Lower leg skin (tissue), 4 donors: ENCODE measurements around the gene EFEMP2. TPM values are rescaled to one million over a fixed set of nuclear protein-coding genes. Genes with fewer than 3 reads are reported as not detected.

Experiments
- DNase-seq, 2 donors: peaks; one replicate each; pipeline ENCODE4 v3.0.0-alpha.2; 2019; ENCODE audit warnings: low spot score in 2 of 2
- H3K4me3 ChIP-seq: fragments of 200-600 bp; sonication (generic); 2 replicates; pipeline ENCODE4 v1.5.1; 2017; ENCODE audit warnings: mild to moderate bottlenecking, low read depth; ENCODE audit not compliant: poor library complexity, severe bottlenecking
- CTCF ChIP-seq, 3 donors: fragments of 450-650 bp; IDR thresholded peaks; one replicate each; pipeline ENCODE4 v1.5.1; 2016; ENCODE audit warnings: antibody characterized with exemption in 3 of 3, mild to moderate bottlenecking in 3 of 3, moderate library complexity in 2 of 3
- POLR2A ChIP-seq, 2 donors: fragments of 450-650 bp; IDR thresholded peaks; one replicate each; pipeline ENCODE4 v1.6.1; 2016 to 2017; ENCODE audit warnings: antibody characterized with exemption in 2 of 2, mild to moderate bottlenecking in 1 of 2, moderate library complexity in 1 of 2
- WGBS, 2 donors: methylation state at CpG; one replicate each; pipeline ENCODE4 v1.1.5; 2018; 5-methylcytosine and 5-hydroxymethylcytosine counted together
- intact Hi-C: fragments of 100-400 bp; cut with DNase I; formaldehyde crosslinking; loops from one replicate; pipeline ENCODE4 v1.15.0; 2023; ENCODE audit warnings: low total_unique reads
- total RNA-seq, 4 donors: library from RNA; depleted of rRNA; stranded (reverse); fragments of >200 nt; gene quantifications; one replicate each; pipeline ENCODE4 v1.1.0, GENCODE V29; 2016

Gene EFEMP2
- total RNA-seq, 4 donors from 2014 or later, result 12.0 to 29.8 (median 16.3) TPM

- WGBS, 2 donors, result 91 to 92% methylated on average over 24 of the region's 24 CpGs
- intact Hi-C loops, result no loop called here
- TF ChIP-seq POLR2A (IDR thresholded peaks at IDR 0.05) (no peak), CTCF (IDR thresholded peaks at IDR 0.05) (no peak)
- H3K4me3 ChIP-seq, result no peak overlapping the region
- no peak for DNase-seq
Measured at GRCh38 chr11:65862941-65863888, 9.4 kb downstream of the EFEMP2 start.

GRCh38 chr11:65862191-65862735 is 10.3 kb downstream of the EFEMP2 start:
- TF ChIP-seq POLR2A (IDR thresholded peaks at IDR 0.05) (no peak), CTCF (IDR thresholded peaks at IDR 0.05) (no peak)
- no peak for DNase-seq
- intact Hi-C loops, result no loop called here
- 74 to 92% methylated on average over 5 of the region's 5 CpGs for WGBS, 2 donors
- H3K4me3 ChIP-seq, result no peak overlapping the region

- TF ChIP-seq POLR2A (IDR thresholded peaks at IDR 0.05) (no peak), CTCF (IDR thresholded peaks at IDR 0.05) (no peak)
- DNase-seq, result no peak
- WGBS, 2 donors, result 79 to 83% methylated on average over 7 to 13 of the region's 13 CpGs
- no peak overlapping the region for H3K4me3 ChIP-seq
- intact Hi-C loops, result no loop called here
Measured at GRCh38 chr11:65861533-65862183, 10.9 kb downstream of the EFEMP2 start.

GRCh38 chr11:65861165-65861505 is 11.5 kb downstream of the EFEMP2 start:
- 6 to 10% methylated on average over 14 of the region's 14 CpGs for WGBS, 2 donors
- peak in 1 of 2 donors; percentile 24 for DNase-seq
- TF ChIP-seq POLR2A (IDR thresholded peaks at IDR 0.05) (no peak), CTCF (IDR thresholded peaks at IDR 0.05) (no peak)
- peak overlapping the region; percentile 49 for H3K4me3 ChIP-seq
- intact Hi-C loops, result no loop called here

GRCh38 chr11:65860278-65861164 is 12.1 kb downstream of the EFEMP2 start, which contains the start of gene MUS81:
Gene MUS81 (plus strand): TSS chr11:65860433. CDS start chr11:65860754, 321 bp downstream.
- WGBS, 2 donors, result 0 to 1% methylated on average over 42 to 44 of the region's 78 CpGs
- intact Hi-C loops, result no loop called here
- DNase-seq, result peak; percentile 97 to 99
- peak within 1 kb of the TSS; percentile 49 for H3K4me3 ChIP-seq
- TF ChIP-seq POLR2A (IDR thresholded peaks at IDR 0.05) (peak in 1 of 2 donors; percentile 4), CTCF (IDR thresholded peaks at IDR 0.05) (no peak)
